GM19372 (cell line): ENCODE results near the gene PNPO.
"Not testable (repeated sequence)": the region's sequence is repeated elsewhere in the genome, so short reads cannot be mapped to it uniquely, and the experiment has no call there.

Experiments used
- ATAC-seq: cut with Tn5 transposase; IDR thresholded peaks from one replicate; pipeline ENCODE4 v1.9.1; 2021; ENCODE audit warnings: mild to moderate bottlenecking, low read depth, moderate library complexity; ENCODE audit not compliant: unreplicated experiment

Gene PNPO

DNA sequence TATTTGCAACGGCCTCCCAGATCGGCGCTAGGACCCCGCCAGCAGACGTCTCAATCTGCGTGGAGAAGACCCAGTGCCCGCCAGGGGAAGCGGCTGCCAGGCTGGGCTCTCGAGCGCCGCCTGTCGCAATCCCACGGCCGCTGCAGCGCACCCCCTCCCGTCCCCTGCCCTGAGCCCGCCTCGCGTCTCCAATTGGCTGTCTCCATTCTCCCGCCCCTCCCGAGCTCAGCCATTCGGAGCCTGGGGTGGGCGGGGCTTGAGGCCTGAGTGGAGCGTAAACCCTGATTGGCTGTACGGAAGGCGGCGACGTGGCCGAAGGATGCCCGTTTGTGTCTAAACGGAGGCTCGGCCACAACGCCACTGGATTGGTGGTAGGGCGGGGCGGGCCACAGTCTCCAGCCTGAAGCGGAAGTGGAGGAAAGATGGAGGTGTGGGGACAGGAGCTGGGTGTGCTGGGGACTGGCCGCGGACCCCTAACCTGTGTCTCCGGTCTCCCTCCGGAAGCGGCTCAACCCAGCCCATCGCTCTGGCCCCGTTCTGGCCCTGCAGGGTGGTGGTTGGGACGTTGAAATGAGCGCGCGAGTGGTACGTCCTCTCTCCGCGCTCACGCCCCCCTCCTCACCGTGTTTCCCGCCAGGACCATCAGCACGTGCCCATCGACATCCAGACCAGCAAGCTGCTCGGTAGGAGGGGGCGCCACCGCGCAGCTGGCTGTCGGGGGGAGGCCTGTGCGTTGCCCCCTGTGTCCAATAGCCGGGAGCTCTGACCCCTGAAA lies 29.5 kb downstream of the PNPO start, which contains the start of gene CDK5RAP3:
Gene CDK5RAP3 (plus strand): TSS at position 389 of the 775 bp plus-strand sequence. CDS start 34 bp downstream, at position 423.
- ATAC-seq = peak; percentile 97

DNA sequence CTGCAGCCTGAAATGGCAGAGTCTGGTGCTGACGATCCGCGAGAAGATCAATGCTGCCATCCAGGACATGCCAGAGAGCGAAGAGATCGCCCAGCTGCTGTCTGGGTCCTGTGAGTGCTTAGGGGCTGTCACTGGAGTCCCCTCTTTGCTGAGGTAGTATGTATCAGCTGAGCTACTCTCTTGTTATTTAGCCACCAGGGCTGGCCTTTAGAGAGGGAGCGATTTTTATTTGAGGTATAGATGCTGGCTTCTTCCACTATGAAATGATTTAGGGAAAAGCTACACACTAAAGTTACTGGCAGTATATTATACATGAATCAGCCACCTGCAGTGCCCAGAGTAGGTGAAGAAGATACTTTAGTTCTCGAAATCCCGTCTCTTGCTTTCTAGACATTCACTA lies 32.2 kb downstream of the PNPO start:
- no peak for ATAC-seq

- no peak for ATAC-seq
Observed at GRCh38 chr17:47975189-47975822, 33.9 kb downstream of the PNPO start.

- ATAC-seq = no peak
Observed at GRCh38 chr17:47975823-47976205, 34.4 kb downstream of the PNPO start.

DNA sequence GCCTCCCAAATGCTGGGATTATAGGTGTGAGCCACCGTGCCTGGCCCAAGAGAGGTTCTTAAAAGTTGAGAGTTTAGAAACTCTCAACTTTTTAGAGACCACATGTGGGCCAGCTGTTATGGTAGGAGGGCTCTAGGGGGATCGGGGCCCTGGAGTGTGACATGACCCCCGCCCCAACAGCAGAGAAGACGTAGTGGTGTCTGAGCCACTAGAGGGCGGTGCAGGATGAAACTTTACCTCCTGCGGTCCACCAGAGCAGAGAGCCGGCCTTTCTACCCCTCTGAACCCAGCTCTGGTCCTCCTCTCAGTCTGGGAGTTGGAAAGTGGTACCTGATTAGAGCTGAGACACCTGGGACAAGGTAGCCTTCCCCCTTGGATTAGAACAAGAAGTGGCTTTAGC lies 37.0 kb downstream of the PNPO start:
- ATAC-seq = no peak

DNA sequence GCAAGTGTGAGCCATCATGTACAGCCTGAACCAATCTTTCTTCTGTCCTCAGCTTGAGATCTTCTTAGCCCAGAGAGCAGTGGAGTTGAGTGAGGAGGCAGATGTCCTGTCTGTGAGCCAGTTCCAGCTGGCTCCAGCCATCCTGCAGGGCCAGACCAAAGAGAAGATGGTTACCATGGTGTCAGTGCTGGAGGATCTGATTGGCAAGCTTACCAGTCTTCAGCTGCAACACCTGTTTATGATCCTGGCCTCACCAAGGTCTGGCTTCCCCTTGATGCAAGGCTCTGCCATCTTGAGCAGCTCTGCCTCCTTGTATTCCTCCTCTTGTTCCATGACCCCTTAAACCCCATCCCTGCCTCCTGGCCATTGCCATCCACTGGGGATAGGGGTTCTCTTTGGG lies 39.2 kb downstream of the PNPO start:
- no peak for ATAC-seq

- ATAC-seq = no peak
Observed at GRCh38 chr17:47981462-47981861, 40.1 kb downstream of the PNPO start.

DNA sequence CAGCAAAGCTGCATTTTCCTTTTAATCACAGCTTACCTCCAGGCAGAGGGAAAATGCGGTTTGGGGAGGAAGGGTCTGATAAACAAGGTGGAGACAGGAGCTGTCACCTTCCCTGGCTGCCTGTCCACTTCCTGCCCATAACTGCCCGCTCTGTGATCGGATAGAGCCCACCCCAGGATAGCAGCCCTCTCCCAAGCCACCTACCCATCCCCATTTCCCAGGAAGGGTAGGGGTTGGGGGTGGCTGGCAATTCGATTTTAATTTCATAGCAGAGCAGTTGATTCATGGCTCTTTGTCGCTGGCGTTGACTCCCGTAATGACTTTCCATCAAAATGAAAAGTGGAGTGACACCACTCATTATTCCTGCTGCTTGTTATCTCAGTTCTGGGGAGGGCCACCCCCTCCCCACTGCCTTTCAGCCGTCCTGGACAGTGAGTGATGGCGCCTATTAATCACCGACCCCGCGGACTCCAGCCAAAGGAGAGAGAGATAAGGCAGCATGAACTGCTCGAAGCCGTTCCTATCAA lies 40.8 kb downstream of the PNPO start:
- no peak for ATAC-seq

- ATAC-seq = no peak
Observed at GRCh38 chr17:47982645-47983390, 41.4 kb downstream of the PNPO start.

- ATAC-seq = no peak
Observed at GRCh38 chr17:47983492-47984223, 42.3 kb downstream of the PNPO start.

DNA sequence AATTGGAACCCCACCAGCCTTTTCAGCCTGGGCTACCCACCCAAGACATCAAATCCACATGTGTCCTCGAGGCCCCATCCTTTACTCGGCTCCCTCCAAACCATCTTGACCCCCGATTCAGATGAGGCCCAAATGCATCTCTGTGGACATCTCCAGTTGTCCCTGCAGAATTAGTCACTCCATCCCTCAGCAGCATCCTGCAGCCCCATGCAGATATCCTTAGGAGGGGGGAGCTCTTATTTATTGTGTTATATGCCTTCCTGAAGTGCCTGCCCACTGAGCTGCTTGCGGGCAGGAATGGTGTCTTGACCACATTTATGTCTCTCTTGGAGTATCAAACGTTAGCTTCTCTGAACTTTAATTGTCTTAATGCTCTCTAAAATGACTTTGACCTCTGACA lies 45.1 kb downstream of the PNPO start:
- no peak for ATAC-seq

GRCh38 chr17:47987240-47987835 lies 46.0 kb downstream of the PNPO start:
- ATAC-seq = no peak

DNA sequence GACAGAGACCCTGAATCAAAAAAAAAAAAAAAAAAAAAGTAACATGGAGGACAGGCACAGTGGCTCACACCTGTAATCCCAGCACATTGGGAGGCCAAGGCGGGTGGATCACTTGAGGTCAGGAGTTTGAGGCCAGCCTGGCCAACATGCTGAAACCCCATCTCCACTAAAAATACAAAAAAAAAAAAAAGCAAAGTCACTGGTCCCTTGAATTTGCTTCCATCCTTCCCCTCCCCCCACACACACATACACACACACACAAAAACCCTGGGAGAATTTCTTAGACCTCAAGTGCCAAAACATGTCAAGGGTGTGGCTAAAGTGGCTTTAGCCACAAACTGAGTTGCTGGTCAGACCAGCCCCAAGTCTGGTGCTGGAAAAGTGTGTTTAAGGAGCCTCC lies 47.1 kb downstream of the PNPO start:
- not testable (repeated sequence) for ATAC-seq

GRCh38 chr17:47989159-47989558 lies 47.8 kb downstream of the PNPO start:
- ATAC-seq = no peak

DNA sequence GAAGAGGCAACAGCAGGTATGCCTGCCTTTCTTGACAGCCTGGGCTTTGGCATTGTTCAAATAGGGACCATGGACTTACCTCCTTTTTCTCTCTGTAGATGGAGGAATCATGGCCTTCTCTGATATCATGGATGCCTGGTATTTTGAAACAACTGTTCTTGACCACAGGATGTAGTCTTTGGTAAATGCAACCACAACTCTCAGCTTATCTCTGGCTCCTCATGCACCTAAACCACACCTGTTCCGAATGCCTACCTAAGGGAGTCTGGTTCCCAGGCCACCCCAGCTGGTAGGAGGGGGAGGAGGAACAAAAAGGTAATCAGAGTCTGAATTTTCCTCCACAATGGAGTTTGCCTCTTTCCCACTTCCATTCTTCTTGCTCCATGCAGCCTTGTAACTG lies 48.3 kb downstream of the PNPO start:
- ATAC-seq = no peak

DNA sequence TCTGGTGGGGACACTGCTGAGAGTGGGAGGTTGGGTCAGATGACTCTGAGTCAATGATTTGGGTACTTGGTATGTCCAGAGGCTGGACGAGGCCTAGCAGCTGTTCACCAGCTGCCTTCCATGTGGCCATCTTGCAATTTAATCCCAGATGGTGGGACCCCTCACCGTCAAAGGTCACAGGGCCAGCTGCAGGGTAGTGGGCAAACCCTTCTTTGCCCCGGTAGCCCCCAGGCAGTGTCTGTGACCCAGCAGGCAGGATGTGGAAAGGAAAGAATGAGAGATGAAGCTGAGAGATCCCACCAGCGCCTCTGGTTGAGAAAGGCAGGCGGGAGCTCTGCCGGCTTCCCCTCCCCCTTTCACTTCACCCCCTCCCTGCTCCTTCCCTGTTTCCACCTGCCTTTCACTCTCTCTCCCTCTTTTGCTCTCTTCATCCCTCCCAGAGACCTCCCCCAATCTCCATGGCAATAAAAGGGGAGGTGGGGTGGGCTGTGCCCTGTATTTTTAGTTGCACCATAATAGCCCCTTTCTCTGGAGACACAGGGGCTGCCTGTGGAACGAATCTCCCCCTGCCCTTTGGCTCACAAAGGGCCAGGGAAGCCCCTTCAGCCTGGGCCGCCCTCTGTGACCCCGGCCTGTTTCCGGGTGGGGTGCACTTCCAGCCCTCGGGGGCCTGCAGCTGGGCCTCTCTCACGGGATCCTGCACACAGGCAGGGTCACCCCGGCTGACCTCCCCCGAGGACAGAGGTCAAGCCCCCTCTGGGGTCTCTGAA lies 49.8 kb downstream of the PNPO start:
- no peak for ATAC-seq

DNA sequence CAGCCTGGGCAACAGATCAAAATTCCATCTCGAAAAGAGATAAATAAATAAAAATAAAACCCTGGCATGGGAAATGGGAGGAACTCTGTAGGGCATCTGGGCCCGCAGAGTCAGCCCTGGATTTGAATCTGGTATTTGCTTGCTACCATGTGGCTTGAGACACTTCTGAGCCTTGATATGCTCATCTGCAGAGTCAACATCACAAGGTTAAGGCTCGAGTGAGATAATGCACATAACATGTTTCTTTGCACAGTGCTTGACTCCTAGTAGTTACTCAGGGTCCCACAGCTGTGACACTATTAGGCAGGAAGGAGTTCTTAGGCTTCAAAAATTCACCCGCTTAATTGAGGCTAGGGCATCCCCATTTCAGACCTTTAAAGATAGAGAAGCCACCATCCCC lies 50.8 kb downstream of the PNPO start:
- no peak for ATAC-seq

DNA sequence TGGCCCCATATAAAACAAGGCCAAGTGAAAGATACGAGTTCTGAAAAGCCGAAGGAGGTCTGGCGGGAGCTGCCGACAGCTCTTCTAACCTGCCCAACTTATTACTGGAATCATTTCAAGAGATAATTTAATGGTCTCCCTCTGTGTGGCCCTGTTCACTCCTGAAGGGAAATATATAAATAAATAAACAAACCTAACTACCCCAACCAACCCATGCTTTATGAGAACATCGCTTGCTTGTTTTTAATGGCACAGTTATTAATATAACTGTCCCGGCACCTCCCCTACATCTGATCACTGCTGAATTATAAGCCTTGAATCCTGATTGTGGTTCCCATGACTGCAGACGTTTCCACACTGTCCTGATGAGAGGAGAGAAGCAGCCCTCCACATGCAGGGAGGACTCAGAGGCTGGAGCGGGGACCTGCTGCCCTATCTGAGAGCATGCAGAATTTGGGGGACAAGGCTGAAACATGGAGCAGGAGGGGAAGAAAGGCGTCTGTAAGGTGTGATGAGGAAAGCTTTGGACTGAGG lies 51.7 kb downstream of the PNPO start:
- no peak for ATAC-seq

DNA sequence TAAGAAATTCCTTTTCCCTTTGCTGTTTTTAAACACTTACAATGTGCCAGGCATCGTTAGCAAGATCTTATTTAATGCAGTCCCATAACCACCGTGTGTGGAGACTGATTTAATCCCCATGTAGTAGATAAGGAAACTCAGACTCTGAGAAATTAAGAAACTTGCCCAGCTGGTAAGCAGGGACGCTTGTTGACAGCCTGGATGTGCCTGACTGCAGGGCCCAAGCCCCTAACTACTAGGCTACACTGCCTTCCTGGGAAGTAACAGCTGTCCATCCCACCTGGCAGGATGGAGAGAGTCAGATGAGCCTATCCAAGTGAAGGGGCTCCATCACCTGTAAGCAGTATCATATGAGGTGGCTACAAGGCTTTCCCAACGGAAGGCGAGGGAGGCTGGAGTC lies 52.6 kb downstream of the PNPO start:
- ATAC-seq = no peak
